Testis (tissue), 5 donors: ENCODE results near the gene CEP350. TPM values are rescaled to one million over a fixed set of nuclear protein-coding genes. Genes with fewer than 3 reads are reported as not detected.

Experiments used
- DNase-seq: peaks from one replicate; pipeline ENCODE4 v3.0.0-alpha.2; 2019
- H3K27ac ChIP-seq, 2 donors: fragments of 200-600 bp; sonication (generic); one replicate each; pipeline ENCODE4 v1.5.1; 2019
- H3K27me3 ChIP-seq: fragments of 200-600 bp; sonication (generic); one replicate; pipeline ENCODE4 v1.5.1; 2019
- H3K36me3 ChIP-seq: fragments of 200-600 bp; sonication (generic); one replicate; pipeline ENCODE4 v1.5.1; 2017; ENCODE audit warnings: low read depth; ENCODE audit errors: missing control alignments
- H3K4me1 ChIP-seq: fragments of 200-600 bp; sonication (generic); one replicate; pipeline ENCODE4 v1.5.1; 2019
- H3K4me3 ChIP-seq, 2 donors: fragments of 200-600 bp; sonication (generic); one replicate each; pipeline ENCODE4 v1.5.1; 2017 to 2019
- H3K9me3 ChIP-seq: fragments of 200-600 bp; sonication (generic); one replicate; pipeline ENCODE4 v1.5.1; 2017
- POLR2A ChIP-seq: fragments of 450-650 bp; IDR thresholded peaks from one replicate; pipeline ENCODE4 v1.6.1; 2017; ENCODE audit warnings: antibody characterized with exemption, mild to moderate bottlenecking, moderate library complexity
- WGBS, 2 donors: methylation state at CpG; one replicate each; pipeline ENCODE4 v1.1.5; 2018; 5-methylcytosine and 5-hydroxymethylcytosine counted together
- intact Hi-C: fragments of 100-400 bp; cut with DNase I; formaldehyde crosslinking; loops from one replicate; pipeline ENCODE4 v1.15.1; 2023; ENCODE audit warnings: low total_unique reads
- long read RNA-seq, 2 donors: transcript quantifications; one replicate each; lab custom pipeline, GENCODE V29; 2026
- polyA plus RNA-seq: library from polyadenylated mRNA; stranded (reverse); fragments of 350-450 nt; fragmentation: Illumina TruSeq; extraction: RNeasy Lipid Tissue Mini Kit (QIAGEN cat#74804); gene quantifications from one replicate; pipeline ENCODE4 v1.2.3, GENCODE V29; 2014; ENCODE audit warnings: low read depth, low replicate concordance; ENCODE audit not compliant: insufficient read depth
- total RNA-seq, 2 donors: library from RNA; depleted of rRNA; stranded (reverse); fragments of >200 nt; gene quantifications; one replicate each; pipeline ENCODE4 v1.2.3, GENCODE V29; 2016
- TF ChIP-seq, protein P1 (sequence below), 3 experiments: fragments of 450-650 bp in 2 of 3; fragments of 200-600 bp in 1 of 3; sonication (generic) in 1 of 3; IDR thresholded peaks; one replicate each; pipeline ENCODE4 v1.5.1; 2016 to 2019; ENCODE audit warnings: antibody characterized with exemption in 3 of 3, mild to moderate bottlenecking in 2 of 3, moderate library complexity in 1 of 3

Gene CEP350, protein sequence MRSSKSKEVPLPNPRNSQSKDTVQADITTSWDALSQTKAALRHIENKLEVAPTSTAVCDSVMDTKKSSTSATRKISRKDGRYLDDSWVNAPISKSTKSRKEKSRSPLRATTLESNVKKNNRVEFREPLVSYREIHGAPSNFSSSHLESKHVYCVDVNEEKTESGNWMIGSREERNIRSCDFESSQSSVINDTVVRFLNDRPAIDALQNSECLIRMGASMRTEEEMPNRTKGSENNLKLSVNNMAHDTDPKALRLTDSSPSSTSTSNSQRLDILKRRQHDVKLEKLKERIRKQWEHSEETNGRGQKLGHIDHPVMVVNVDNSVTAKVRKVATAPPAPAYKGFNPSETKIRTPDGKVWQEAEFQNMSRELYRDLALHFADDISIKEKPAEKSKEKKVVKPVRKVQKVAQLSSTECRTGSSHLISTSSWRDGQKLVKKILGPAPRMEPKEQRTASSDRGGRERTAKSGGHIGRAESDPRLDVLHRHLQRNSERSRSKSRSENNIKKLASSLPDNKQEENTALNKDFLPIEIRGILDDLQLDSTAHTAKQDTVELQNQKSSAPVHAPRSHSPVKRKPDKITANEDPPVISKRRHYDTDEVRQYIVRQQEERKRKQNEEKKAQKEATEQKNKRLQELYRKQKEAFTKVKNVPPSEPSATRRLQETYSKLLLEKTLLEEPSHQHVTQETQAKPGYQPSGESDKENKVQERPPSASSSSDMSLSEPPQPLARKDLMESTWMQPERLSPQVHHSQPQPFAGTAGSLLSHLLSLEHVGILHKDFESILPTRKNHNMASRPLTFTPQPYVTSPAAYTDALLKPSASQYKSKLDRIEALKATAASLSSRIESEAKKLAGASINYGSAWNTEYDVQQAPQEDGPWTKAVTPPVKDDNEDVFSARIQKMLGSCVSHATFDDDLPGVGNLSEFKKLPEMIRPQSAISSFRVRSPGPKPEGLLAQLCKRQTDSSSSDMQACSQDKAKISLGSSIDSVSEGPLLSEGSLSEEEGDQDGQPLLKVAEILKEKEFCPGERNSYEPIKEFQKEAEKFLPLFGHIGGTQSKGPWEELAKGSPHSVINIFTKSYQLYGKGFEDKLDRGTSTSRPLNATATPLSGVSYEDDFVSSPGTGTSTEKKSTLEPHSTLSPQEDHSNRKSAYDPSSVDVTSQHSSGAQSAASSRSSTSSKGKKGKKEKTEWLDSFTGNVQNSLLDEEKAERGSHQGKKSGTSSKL (N-terminal part only)
- 100 to 1,000 TPM; 104 to 177 TPM for total RNA-seq
- 89.4 TPM for polyA plus RNA-seq
- long read RNA-seq, donor 1, partial matches to known transcripts, result 6 of 6 reads
- long read RNA-seq, donor 1, other reads (novel, unspliced or antisense), result 0 of 6 reads
- long read RNA-seq, donor 2, result 0 reads

DNA sequence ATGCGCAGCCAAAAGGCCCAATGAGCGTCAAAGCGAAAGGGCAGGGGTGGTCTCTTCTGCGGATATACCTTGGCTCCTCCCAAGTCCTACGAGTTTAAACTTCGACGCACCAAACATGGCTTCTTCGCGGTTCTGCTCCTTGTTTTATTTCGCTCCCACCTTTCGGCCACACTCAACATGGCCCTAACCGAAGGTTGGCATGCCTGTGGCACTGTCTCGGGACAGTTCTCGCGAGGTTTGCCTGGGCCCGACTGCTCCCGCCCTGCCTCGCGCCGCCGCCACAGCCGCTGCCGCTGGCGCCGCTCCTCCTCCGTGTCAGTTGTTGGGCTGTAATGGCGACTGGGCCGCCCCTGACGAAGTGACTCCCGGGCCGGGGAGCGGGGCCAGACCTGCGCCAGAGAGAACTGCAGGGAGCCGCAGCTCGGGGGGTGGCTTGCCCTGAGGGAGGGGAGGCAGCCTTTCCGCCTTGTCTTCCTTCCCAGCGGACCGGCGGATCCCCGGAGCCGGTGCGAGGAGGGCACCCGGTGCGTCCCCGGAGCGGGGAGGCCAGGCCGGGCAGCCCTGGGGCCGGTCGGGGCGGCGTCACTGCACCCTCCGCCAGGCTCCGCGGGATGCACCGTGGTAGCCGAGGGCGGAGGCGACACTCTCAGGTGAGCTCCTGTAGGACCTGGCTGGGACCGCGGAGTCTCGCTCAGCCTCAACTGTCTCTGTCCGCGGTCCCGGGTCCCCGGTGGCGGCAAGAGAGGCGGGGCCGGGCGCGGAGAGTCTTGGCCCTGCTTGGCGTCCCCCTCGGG is at the start of gene CEP350:
Gene CEP350 (plus strand): TSS at position 318 of the 794 bp plus-strand sequence. CDS start 31,372 bp downstream, outside the sequence.
- peak; percentile 98 for DNase-seq
- H3K4me1 ChIP-seq, result peaks cover 14% of the 10 kb centered on the region
- no peaks in the 10 kb centered on the region for H3K9me3 ChIP-seq
- H3K4me3 ChIP-seq, result peak within 1 kb of the TSS; percentile 88 to 97
- no peaks in the 10 kb centered on the region for H3K27me3 ChIP-seq
- TF ChIP-seq POLR2A, result peak; percentile 40
- TF ChIP-seq, protein P1, sequence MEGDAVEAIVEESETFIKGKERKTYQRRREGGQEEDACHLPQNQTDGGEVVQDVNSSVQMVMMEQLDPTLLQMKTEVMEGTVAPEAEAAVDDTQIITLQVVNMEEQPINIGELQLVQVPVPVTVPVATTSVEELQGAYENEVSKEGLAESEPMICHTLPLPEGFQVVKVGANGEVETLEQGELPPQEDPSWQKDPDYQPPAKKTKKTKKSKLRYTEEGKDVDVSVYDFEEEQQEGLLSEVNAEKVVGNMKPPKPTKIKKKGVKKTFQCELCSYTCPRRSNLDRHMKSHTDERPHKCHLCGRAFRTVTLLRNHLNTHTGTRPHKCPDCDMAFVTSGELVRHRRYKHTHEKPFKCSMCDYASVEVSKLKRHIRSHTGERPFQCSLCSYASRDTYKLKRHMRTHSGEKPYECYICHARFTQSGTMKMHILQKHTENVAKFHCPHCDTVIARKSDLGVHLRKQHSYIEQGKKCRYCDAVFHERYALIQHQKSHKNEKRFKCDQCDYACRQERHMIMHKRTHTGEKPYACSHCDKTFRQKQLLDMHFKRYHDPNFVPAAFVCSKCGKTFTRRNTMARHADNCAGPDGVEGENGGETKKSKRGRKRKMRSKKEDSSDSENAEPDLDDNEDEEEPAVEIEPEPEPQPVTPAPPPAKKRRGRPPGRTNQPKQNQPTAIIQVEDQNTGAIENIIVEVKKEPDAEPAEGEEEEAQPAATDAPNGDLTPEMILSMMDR (IDR thresholded peaks at IDR 0.05), result no peak
- intact Hi-C loops, result loop anchor here (10.0 kb wide), 1 partner anchor 70 kb away; the partner anchor contains the start of gene TOR1AIP1
- peak within 1 kb of the TSS; percentile 92 to 96 for H3K27ac ChIP-seq
- no peaks in the 10 kb centered on the region for H3K36me3 ChIP-seq
- 0 to 1% methylated on average over 13 to 71 of the region's 72 CpGs for WGBS, 2 donors

GRCh38 chr1:179910934-179911333 is 43.7 kb upstream of the CEP350 start:
- Histone ChIP-seq H3K27ac (no peak overlapping the region), H3K27me3 (no peaks in the 10 kb centered on the region), H3K4me1 (no peaks in the 10 kb centered on the region), H3K9me3 (no peaks in the 10 kb centered on the region), H3K36me3 (no peaks in the 10 kb centered on the region), H3K4me3 (no peak overlapping the region)
- intact Hi-C loops, result no loop called here
- TF ChIP-seq, protein P1 (IDR thresholded peaks at IDR 0.05), result no peak
- TF ChIP-seq POLR2A, result no peak
- DNase-seq, result no peak
- 70 to 79% methylated on average over 1 of the region's 1 CpG for WGBS, 2 donors

DNA sequence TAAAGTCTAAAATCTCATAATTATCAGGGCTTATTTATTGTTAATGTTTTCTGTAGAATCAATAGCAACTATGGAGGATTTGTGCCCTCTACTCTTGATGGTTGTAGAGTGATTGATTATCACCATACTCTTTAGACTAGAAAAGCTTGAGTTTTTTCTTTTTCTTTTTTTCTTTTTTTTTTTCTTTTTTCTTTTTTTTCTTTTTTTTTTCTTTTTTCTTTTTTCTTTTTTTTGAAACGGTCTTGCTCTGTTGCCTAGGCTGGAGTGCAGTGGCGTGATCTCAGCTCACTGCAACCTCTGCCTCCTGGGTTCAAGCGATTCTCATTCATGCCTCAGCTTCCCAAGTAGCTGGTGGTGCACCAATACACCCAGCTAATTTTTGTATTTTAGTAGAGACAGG is 42.8 kb upstream of the CEP350 start:
- DNase-seq, result no peak
- intact Hi-C loops, result no loop called here
- H3K27ac ChIP-seq, result no peak overlapping the region
- H3K27me3 ChIP-seq, result no peaks in the 10 kb centered on the region
- WGBS, 2 donors, result 92 to 100% methylated on average over 3 of the region's 3 CpGs
- no peaks in the 10 kb centered on the region for H3K4me1 ChIP-seq
- H3K9me3 ChIP-seq, result no peaks in the 10 kb centered on the region
- TF ChIP-seq, protein P1 (IDR thresholded peaks at IDR 0.05), result no peak
- TF ChIP-seq POLR2A, result no peak
- H3K4me3 ChIP-seq, result no peak overlapping the region
- no peaks in the 10 kb centered on the region for H3K36me3 ChIP-seq
